Astrocyte of the spinal cord (primary cell): ENCODE results near the gene IFNGR2.

Experiments used
- DNase-seq: peaks from one replicate; pipeline ENCODE4 v3.0.0; 2011; ENCODE audit warnings: low read depth, low spot score
- H3K4me3 ChIP-seq: 2 replicates; pipeline ENCODE4 v1.5.1; 2011; ENCODE audit warnings: low read depth, mild to moderate bottlenecking, low read length, moderate library complexity
- CTCF ChIP-seq: IDR thresholded peaks from 2 replicates; pipeline ENCODE4 v1.5.1; 2012; ENCODE audit warnings: low read depth, mild to moderate bottlenecking, low read length, inconsistent platforms
- in situ Hi-C: cut with HindIII; loops from 2 replicates; pipeline ENCODE4 v1.10.0; 2017; ENCODE audit warnings: low sequenced_read_pairs

Gene IFNGR2

GRCh38 chr21:33419538-33420123 lies 16.4 kb downstream of the IFNGR2 start:
- in situ Hi-C loops, result no loop called here
- peak; percentile 53 for DNase-seq
- TF ChIP-seq CTCF, result no peak
- H3K4me3 ChIP-seq, result no peak overlapping the region

GRCh38 chr21:33421713-33422393 lies 18.6 kb downstream of the IFNGR2 start:
- DNase-seq, result no peak
- in situ Hi-C loops, result no loop called here
- TF ChIP-seq CTCF, result no peak
- no peak overlapping the region for H3K4me3 ChIP-seq

GRCh38 chr21:33424214-33424613 lies 21.0 kb downstream of the IFNGR2 start:
- H3K4me3 ChIP-seq, result no peak overlapping the region
- no peak for DNase-seq
- no peak for TF ChIP-seq CTCF
- in situ Hi-C loops, result no loop called here

GRCh38 chr21:33425825-33426224 lies 22.6 kb downstream of the IFNGR2 start:
- in situ Hi-C loops, result no loop called here
- no peak overlapping the region for H3K4me3 ChIP-seq
- TF ChIP-seq CTCF, result no peak
- no peak for DNase-seq

GRCh38 chr21:33427051-33427450 lies 23.8 kb downstream of the IFNGR2 start:
- in situ Hi-C loops, result no loop called here
- no peak overlapping the region for H3K4me3 ChIP-seq
- TF ChIP-seq CTCF, result no peak
- no peak for DNase-seq

- no peak overlapping the region for H3K4me3 ChIP-seq
- in situ Hi-C loops, result no loop called here
- no peak for DNase-seq
- TF ChIP-seq CTCF, result no peak
Measured at GRCh38 chr21:33428669-33429068, 25.5 kb downstream of the IFNGR2 start.
